ENCODE results near the gene BSN.

DNA sequence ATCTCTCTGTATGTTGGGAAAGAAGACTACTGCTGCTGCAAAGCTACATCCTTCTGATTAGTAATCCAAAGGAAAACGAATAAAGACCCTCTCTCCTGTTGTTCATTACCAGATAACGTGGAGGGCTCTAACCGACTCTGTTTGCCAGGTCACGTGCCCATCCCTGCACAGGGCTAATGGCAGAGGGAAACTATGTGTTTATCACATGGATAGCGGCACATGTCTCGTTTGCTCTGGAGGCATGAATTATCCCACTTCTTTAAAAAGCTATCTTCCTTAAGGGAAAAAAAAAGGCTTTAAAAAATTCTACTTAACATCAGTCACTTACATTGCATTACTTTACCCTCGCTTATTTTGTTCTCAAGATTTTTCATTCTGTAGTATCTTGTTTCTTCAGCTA, 87.0 kb downstream of the BSN start:
- TF ChIP-seq POLR2A (IDR thresholded peaks at IDR 0.05) (no peak), CTCF (IDR thresholded peaks at IDR 0.05) (no peak)

Measured in body of pancreas (tissue), 4 donors.